SK-N-SH (cell line): ENCODE data around the gene F8. TPM values are rescaled to one million over a fixed set of nuclear protein-coding genes. Genes with fewer than 3 reads are reported as not detected.

ENCODE experiments used
- CTCF ChIA-PET: fragments of 300-600, 350-600 bp; formaldehyde crosslinking; extraction: SDS; loops from one replicate; lab custom pipeline; 2021; lab: Yijun Ruan, JAX
- POLR2A ChIA-PET: fragments of 350-600 bp; sonication (Branson Sonifier 250); formaldehyde crosslinking; extraction: SDS; loops from one replicate; lab custom pipeline; 2020; ENCODE audit warnings: antibody characterized with exemption, inconsistent platforms; lab: Yijun Ruan, JAX
- DNase-seq: peaks from one replicate; pipeline ENCODE4 v3.0.0; 2012
- H2AFZ ChIP-seq: fragments of 200-600 bp; sonication (generic); 2 replicates; pipeline ENCODE4 v1.8.1; 2016; ENCODE audit warnings: antibody characterized with exemption, mild to moderate bottlenecking, low read depth
- H3F3A ChIP-seq: fragments of 200-600 bp; sonication (generic); replicated peaks from 2 replicates; pipeline ENCODE3; 2016; ENCODE audit warnings: antibody characterized with exemption, mild to moderate bottlenecking; ENCODE audit not compliant: insufficient read depth
- H3K27ac ChIP-seq, 2 experiments: fragments of 200-500 bp in 1 of 2; fragments of 200-600 bp in 1 of 2; sonication (Bioruptor generic) in 1 of 2; sonication (generic), shearing (Covaris generic) in 1 of 2; 2 replicates each; pipeline versions ENCODE4 v1.5.1 to v1.6.1; 2014 to 2016; ENCODE audit warnings: low read depth in 2 of 2, inconsistent platforms in 1 of 2, low read length in 1 of 2, mild to moderate bottlenecking in 1 of 2, mixed read lengths in 1 of 2
- H3K27me3 ChIP-seq: fragments of 200-600 bp; sonication (generic), shearing (Covaris generic); 2 replicates; pipeline ENCODE4 v1.6.1; 2016; ENCODE audit warnings: mixed run types; ENCODE audit not compliant: insufficient read depth
- H3K36me3 ChIP-seq, 2 experiments: fragments of 200-500 bp in 1 of 2; fragments of 200-600 bp in 1 of 2; sonication (Bioruptor generic) in 1 of 2; sonication (generic) in 1 of 2; replicated peaks in 1 of 2; 2 replicates each; pipeline versions ENCODE3 to v1.5.1; 2014 to 2016; ENCODE audit warnings: low read length in 1 of 2, mild to moderate bottlenecking in 1 of 2; ENCODE audit not compliant: insufficient read depth in 2 of 2, control insufficient read depth in 1 of 2
- H3K4me1 ChIP-seq, 2 experiments: fragments of 200-500 bp in 1 of 2; fragments of 200-600 bp in 1 of 2; sonication (Bioruptor generic) in 1 of 2; sonication (generic), shearing (Covaris generic) in 1 of 2; 2 replicates each; pipeline versions ENCODE4 v1.5.1 to v1.6.1; 2014 to 2016; ENCODE audit warnings: low read depth in 1 of 2, low read length in 1 of 2, mixed run types in 1 of 2; ENCODE audit not compliant: insufficient read depth in 2 of 2, control insufficient read depth in 1 of 2
- H3K4me2 ChIP-seq: fragments of 200-600 bp; sonication (generic), shearing (Covaris generic); 2 replicates; pipeline ENCODE4 v1.6.1; 2017; ENCODE audit warnings: mixed run types
- H3K4me3 ChIP-seq, 2 experiments: fragments of 200-500 bp in 1 of 2; fragments of 200-600 bp in 1 of 2; sonication (Bioruptor generic) in 1 of 2; sonication (generic), shearing (Covaris generic) in 1 of 2; 2 replicates each; pipeline versions ENCODE4 v1.5.1 to v1.8.1; 2014 to 2016; ENCODE audit warnings: low read depth in 2 of 2, inconsistent platforms in 1 of 2, low read length in 1 of 2, mild to moderate bottlenecking in 1 of 2, mixed read lengths in 1 of 2, moderate library complexity in 1 of 2
- H3K79me2 ChIP-seq: fragments of 200-600 bp; sonication (generic); 2 replicates; pipeline ENCODE4 v1.8.1; 2017; ENCODE audit warnings: mild to moderate bottlenecking; ENCODE audit not compliant: insufficient read depth
- H3K9ac ChIP-seq: fragments of 200-600 bp; sonication (generic); 2 replicates; pipeline ENCODE4 v1.6.1; 2017; ENCODE audit warnings: mixed run types
- H3K9me2 ChIP-seq: fragments of 200-600 bp; sonication (generic); 2 replicates; pipeline ENCODE4 v1.6.1; 2017; ENCODE audit warnings: mixed run types
- H3K9me3 ChIP-seq: fragments of 200-600 bp; sonication (generic); 2 replicates; pipeline ENCODE4 v1.6.1; 2017; ENCODE audit warnings: mixed run types, mild to moderate bottlenecking, moderate library complexity
- H4K20me1 ChIP-seq: fragments of 200-600 bp; sonication (generic); 2 replicates; pipeline ENCODE4 v1.6.1; 2017; ENCODE audit warnings: mild to moderate bottlenecking, mixed run types; ENCODE audit not compliant: insufficient read depth
- EZH2phosphoT487 ChIP-seq: fragments of 200-600 bp; sonication (generic); IDR thresholded peaks from 2 replicates; pipeline ENCODE4 v1.6.1; 2017; ENCODE audit warnings: low read depth, mixed run types, mild to moderate bottlenecking, antibody characterized with exemption, moderate library complexity, borderline replicate concordance
- FOXJ3 ChIP-seq: sonication (generic); formaldehyde crosslinking; IDR thresholded peaks from 2 replicates; pipeline ENCODE4 v1.5.1; 2020; ENCODE audit warnings: mild to moderate bottlenecking, missing genetic modification reagents
- MAX ChIP-seq: IDR thresholded peaks from 2 replicates; pipeline ENCODE4 v1.4.0; 2012; ENCODE audit warnings: low read depth
- NFIC ChIP-seq: IDR thresholded peaks from 2 replicates; pipeline ENCODE4 v1.4.0; 2012; ENCODE audit warnings: borderline replicate concordance
- PBX3 ChIP-seq: IDR thresholded peaks from 2 replicates; pipeline ENCODE4; 2012
- POLR2AphosphoS5 ChIP-seq: IDR thresholded peaks from 2 replicates; pipeline ENCODE4 v1.6.1; 2012; ENCODE audit warnings: low read depth, low read length
- TAF1 ChIP-seq: IDR thresholded peaks from 2 replicates; pipeline ENCODE4 v1.6.1; 2012; ENCODE audit warnings: low read depth, mild to moderate bottlenecking, low read length, moderate library complexity, borderline replicate concordance
- USF1 ChIP-seq: IDR thresholded peaks from 2 replicates; pipeline ENCODE4 v1.4.0; 2012; ENCODE audit warnings: low read depth, borderline replicate concordance
- YY1 ChIP-seq: IDR thresholded peaks from 2 replicates; pipeline ENCODE4 v1.4.0; 2012; ENCODE audit warnings: low read depth, mild to moderate bottlenecking
- WGBS: methylation state at CpG from one replicate; pipeline ENCODE4 v1.1.6; 2017; ENCODE audit warnings: low lambda C conversion rate; 5-methylcytosine and 5-hydroxymethylcytosine counted together
- polyA plus RNA-seq, 3 experiments: library from polyadenylated mRNA; depleted of rRNA; stranded (reverse); fragments of >200 nt; gene quantifications; 2 replicates each; pipeline ENCODE4 v1.2.3, GENCODE V29; 2012
- TF ChIP-seq, protein P1 (sequence below): fragments of 200-600 bp; sonication (generic); IDR thresholded peaks from 2 replicates; pipeline ENCODE4 v1.6.1; 2017; ENCODE audit warnings: antibody characterized with exemption, mild to moderate bottlenecking, moderate library complexity

Gene F8
- polyA plus RNA-seq, 1 of the 3 experiments (the other 2 are of a cell fraction), result 2.5 TPM

GRCh38 chrX:154998204-154998880 is 24.2 kb downstream of the F8 start:
- no peaks in the 10 kb centered on the region for H3K9me2 ChIP-seq
- WGBS, result 45% methylated on average over 1 of the region's 1 CpG
- no peak overlapping the region for H3K4me2 ChIP-seq
- TF ChIP-seq YY1 (no peak), PBX3 (no peak), FOXJ3 (no peak), MAX (no peak)
- CTCF ChIA-PET, result interaction anchor here (1.4 kb wide), 1 partner anchor 12 kb away, joined by 5 read pairs; no protein-coding TSS in a partner anchor
- no peaks in the 10 kb centered on the region for H3K79me2 ChIP-seq
- H3K4me3 ChIP-seq, result no peak overlapping the region
- H3K9me3 ChIP-seq, result no peaks in the 10 kb centered on the region
- H3K36me3 ChIP-seq, result no peaks in the 10 kb centered on the region
- no peaks in the 10 kb centered on the region for H4K20me1 ChIP-seq
- H3K27me3 ChIP-seq, result no peaks in the 10 kb centered on the region
- POLR2A ChIA-PET, result no interaction called here
- no peak for DNase-seq
- H3K9ac ChIP-seq, result no peak overlapping the region
- no peak overlapping the region for H3K27ac ChIP-seq
- H2AFZ ChIP-seq, result no peak overlapping the region
- no peaks in the 10 kb centered on the region for H3F3A ChIP-seq
- H3K4me1 ChIP-seq, result no peaks in the 10 kb centered on the region; a peak in 1 of 4 replicates

DNA sequence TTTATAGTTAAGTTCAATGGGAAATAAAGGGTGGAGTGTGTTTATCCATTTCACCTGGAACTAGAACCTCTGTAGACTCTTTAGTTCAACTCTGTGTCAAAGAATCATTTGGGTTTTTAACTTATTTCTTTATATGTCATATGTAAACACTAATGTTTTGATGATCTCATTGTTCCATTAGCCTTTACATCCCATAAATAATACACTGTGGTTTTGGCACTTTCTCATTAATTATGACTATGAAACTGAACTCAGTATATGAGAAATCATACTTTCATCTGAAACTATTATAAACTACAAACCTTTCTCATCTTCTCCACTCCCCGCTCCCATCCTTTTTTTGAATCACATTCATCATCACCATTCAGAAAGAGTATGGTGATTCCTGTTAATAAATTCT is 31.0 kb downstream of the F8 start:
- H3K9ac ChIP-seq, result no peak overlapping the region
- ChIA-PET POLR2A (no interaction called here), CTCF (interaction anchor here (0.8 to 1.0 kb wide), 2 partner anchors 57 to 65 kb away, joined by 3 read pairs; no protein-coding TSS in a partner anchor)
- 44% methylated on average over 1 of the region's 1 CpG for WGBS
- H3K4me1 ChIP-seq, result no peaks in the 10 kb centered on the region
- H3K27ac ChIP-seq, result no peak overlapping the region
- H3K4me2 ChIP-seq, result no peak overlapping the region
- TF ChIP-seq NFIC (no peak), USF1 (no peak), EZH2phosphoT487 (no peak), TAF1 (no peak), POLR2AphosphoS5 (no peak)
- TF ChIP-seq, protein P1, sequence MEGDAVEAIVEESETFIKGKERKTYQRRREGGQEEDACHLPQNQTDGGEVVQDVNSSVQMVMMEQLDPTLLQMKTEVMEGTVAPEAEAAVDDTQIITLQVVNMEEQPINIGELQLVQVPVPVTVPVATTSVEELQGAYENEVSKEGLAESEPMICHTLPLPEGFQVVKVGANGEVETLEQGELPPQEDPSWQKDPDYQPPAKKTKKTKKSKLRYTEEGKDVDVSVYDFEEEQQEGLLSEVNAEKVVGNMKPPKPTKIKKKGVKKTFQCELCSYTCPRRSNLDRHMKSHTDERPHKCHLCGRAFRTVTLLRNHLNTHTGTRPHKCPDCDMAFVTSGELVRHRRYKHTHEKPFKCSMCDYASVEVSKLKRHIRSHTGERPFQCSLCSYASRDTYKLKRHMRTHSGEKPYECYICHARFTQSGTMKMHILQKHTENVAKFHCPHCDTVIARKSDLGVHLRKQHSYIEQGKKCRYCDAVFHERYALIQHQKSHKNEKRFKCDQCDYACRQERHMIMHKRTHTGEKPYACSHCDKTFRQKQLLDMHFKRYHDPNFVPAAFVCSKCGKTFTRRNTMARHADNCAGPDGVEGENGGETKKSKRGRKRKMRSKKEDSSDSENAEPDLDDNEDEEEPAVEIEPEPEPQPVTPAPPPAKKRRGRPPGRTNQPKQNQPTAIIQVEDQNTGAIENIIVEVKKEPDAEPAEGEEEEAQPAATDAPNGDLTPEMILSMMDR, result no peak
- H3K36me3 ChIP-seq, result no peaks in the 10 kb centered on the region
- no peaks in the 10 kb centered on the region for H3F3A ChIP-seq
- no peaks in the 10 kb centered on the region for H3K9me2 ChIP-seq
- no peaks in the 10 kb centered on the region for H3K27me3 ChIP-seq
- no peaks in the 10 kb centered on the region for H4K20me1 ChIP-seq
- H3K9me3 ChIP-seq, result no peaks in the 10 kb centered on the region
- no peak overlapping the region for H2AFZ ChIP-seq
- H3K79me2 ChIP-seq, result no peaks in the 10 kb centered on the region
- no peak for DNase-seq
- H3K4me3 ChIP-seq, result no peak overlapping the region
